H1 (cell line): ENCODE data around the gene LRRC27. TPM values are rescaled to one million over a fixed set of nuclear protein-coding genes. Genes with fewer than 3 reads are reported as not detected.

Experiments
- CTCF ChIA-PET: fragments of 300-600 bp; sonication (Branson Sonifier 250); formaldehyde crosslinking; loops from one replicate; lab custom pipeline; 2021; ENCODE audit not compliant: partially characterized antibody; lab: Charles Lee
- POLR2A ChIA-PET: fragments of 300-600 bp; sonication (Branson Sonifier 250); formaldehyde crosslinking; loops from one replicate; lab custom pipeline; 2021; ENCODE audit warnings: inconsistent platforms; ENCODE audit not compliant: partially characterized antibody; lab: Charles Lee
- DNase-seq, 2 experiments: peaks; one replicate each; pipeline versions ENCODE4 v3.0.0 to v3.0.0-alpha.2; 2010 to 2022; ENCODE audit warnings: low spot score in 2 of 2, low read depth in 1 of 2, mixed read lengths in 1 of 2
- FAIRE-seq: peaks from 2 replicates; lab custom pipeline; 2011; peaks lifted over from hg19 to GRCh38; lab: Jason Lieb, UNC
- H2AFZ ChIP-seq: 2 replicates; pipeline ENCODE4 v1.8.1; 2012; ENCODE audit warnings: low read length, inconsistent platforms
- H2AK5ac ChIP-seq: 2 replicates; pipeline ENCODE4 v1.6.1; 2013; ENCODE audit warnings: low read depth, low read length
- H2BK120ac ChIP-seq: replicated peaks from 2 replicates; pipeline ENCODE3; 2013; ENCODE audit warnings: low read depth, low read length, inconsistent platforms
- H2BK12ac ChIP-seq: 2 replicates; pipeline ENCODE4 v1.6.1; 2013; ENCODE audit warnings: low read depth, low read length
- H2BK15ac ChIP-seq: 2 replicates; pipeline ENCODE4 v1.6.1; 2013; ENCODE audit warnings: low read length
- H2BK20ac ChIP-seq: 2 replicates; pipeline ENCODE4 v1.6.1; 2013; ENCODE audit warnings: low read length
- H2BK5ac ChIP-seq: 2 replicates; pipeline ENCODE4 v1.6.1; 2013; ENCODE audit warnings: low read depth, low read length
- H3K14ac ChIP-seq: 2 replicates; pipeline ENCODE4 v1.6.1; 2013; ENCODE audit warnings: inconsistent platforms; ENCODE audit not compliant: insufficient read length
- H3K18ac ChIP-seq: 2 replicates; pipeline ENCODE4 v1.6.1; 2013; ENCODE audit warnings: low read length; ENCODE audit errors: extremely low read depth
- H3K23ac ChIP-seq: 2 replicates; pipeline ENCODE4 v1.6.1; 2013; ENCODE audit warnings: inconsistent platforms; ENCODE audit not compliant: insufficient read length
- H3K23me2 ChIP-seq: 2 replicates; pipeline ENCODE4 v1.6.1; 2013; ENCODE audit warnings: low read depth, low read length
- H3K27ac ChIP-seq: 2 replicates; pipeline ENCODE4 v1.6.1; 2011; ENCODE audit warnings: low read depth, low read length, inconsistent platforms
- H3K27me3 ChIP-seq, 4 experiments: replicated peaks in 1 of 4; 1 replicate in 1 of 4; 2 replicates in 3 of 4; pipeline versions ENCODE4 v1.6.1 to v1.8.1; 2011 to 2013; ENCODE audit warnings: low read length in 3 of 4, mild to moderate bottlenecking in 3 of 4, inconsistent platforms in 2 of 4, mixed read lengths in 2 of 4, moderate library complexity in 1 of 4; ENCODE audit not compliant: control insufficient read depth in 3 of 4, insufficient read depth in 3 of 4; ENCODE audit errors: extremely low read depth in 1 of 4
- H3K36me3 ChIP-seq, 4 experiments: 2 replicates each; pipeline versions ENCODE4 v1.6.1 to v1.8.1; 2011 to 2013; ENCODE audit warnings: mild to moderate bottlenecking in 4 of 4, low read length in 3 of 4, moderate library complexity in 2 of 4, control low read depth in 1 of 4, inconsistent platforms in 1 of 4; ENCODE audit not compliant: insufficient read depth in 4 of 4, control insufficient read depth in 2 of 4
- H3K4ac ChIP-seq: replicated peaks from 2 replicates; pipeline ENCODE3; 2013; ENCODE audit warnings: low read length, low read depth, mixed read lengths, inconsistent platforms; ENCODE audit not compliant: insufficient read length
- H3K4me1 ChIP-seq, 4 experiments: replicated peaks in 1 of 4; 1 replicate in 1 of 4; 2 replicates in 3 of 4; pipeline versions ENCODE4 v1.6.1 to v1.8.1; 2011 to 2013; ENCODE audit warnings: low read length in 3 of 4, inconsistent platforms in 2 of 4, mixed read lengths in 1 of 4; ENCODE audit not compliant: insufficient read depth in 4 of 4, control insufficient read depth in 3 of 4
- H3K4me2 ChIP-seq, 2 experiments: 2 replicates each; pipeline versions ENCODE4 v1.6.1 to v1.8.1; 2011 to 2013; ENCODE audit warnings: low read depth in 2 of 2, low read length in 2 of 2, control low read depth in 1 of 2, inconsistent platforms in 1 of 2, mild to moderate bottlenecking in 1 of 2; ENCODE audit not compliant: insufficient read depth in 1 of 2
- H3K4me3 ChIP-seq, 4 experiments: fragments of 200-600, 300-600 bp in 1 of 4; sonication (generic), shearing (Covaris generic), sonication (Bioruptor Twin) in 1 of 4; 2 replicates each; pipeline versions ENCODE4 v1.5.1 to v1.8.1; 2011 to 2016; ENCODE audit warnings: low read length in 4 of 4, low read depth in 3 of 4, control low read depth in 2 of 4, inconsistent platforms in 2 of 4, mild to moderate bottlenecking in 2 of 4, mixed read lengths in 1 of 4, moderate library complexity in 1 of 4; ENCODE audit not compliant: insufficient read depth in 2 of 4; ENCODE audit errors: extremely low read depth in 1 of 4
- H3K56ac ChIP-seq: replicated peaks from 2 replicates; pipeline ENCODE3; 2013; ENCODE audit warnings: low read depth, mild to moderate bottlenecking, mixed read lengths, low read length, inconsistent platforms; ENCODE audit not compliant: insufficient read length
- H3K79me1 ChIP-seq: 2 replicates; pipeline ENCODE4 v1.6.1; 2013; ENCODE audit warnings: low read depth, low read length, control low read depth
- H3K79me2 ChIP-seq, 2 experiments: 2 replicates each; pipeline versions ENCODE4 v1.6.1 to v1.8.1; 2012 to 2013; ENCODE audit warnings: low read length in 2 of 2, mild to moderate bottlenecking in 2 of 2, inconsistent platforms in 1 of 2; ENCODE audit not compliant: insufficient read depth in 2 of 2, control insufficient read depth in 1 of 2
- H3K9ac ChIP-seq, 4 experiments: replicated peaks in 1 of 4; 1 replicate in 1 of 4; 2 replicates in 3 of 4; pipeline versions ENCODE4 v1.6.1 to v1.8.1; 2011 to 2013; ENCODE audit warnings: low read depth in 3 of 4, low read length in 3 of 4, control low read depth in 2 of 4, mild to moderate bottlenecking in 2 of 4, moderate library complexity in 2 of 4, inconsistent platforms in 1 of 4; ENCODE audit errors: extremely low read depth in 1 of 4
- H3K9me3 ChIP-seq, 2 experiments: 2 replicates each; pipeline versions ENCODE4 v1.6.1 to v1.8.1; 2012 to 2013; ENCODE audit warnings: mild to moderate bottlenecking in 2 of 2, moderate library complexity in 2 of 2, control low read depth in 1 of 2, inconsistent platforms in 1 of 2, low read depth in 1 of 2, low read length in 1 of 2, mixed read lengths in 1 of 2; ENCODE audit not compliant: insufficient read depth in 2 of 2
- H4K20me1 ChIP-seq, 2 experiments: replicated peaks in 1 of 2; 2 replicates each; pipeline versions ENCODE3 to v1.8.1; 2011 to 2013; ENCODE audit warnings: inconsistent platforms in 2 of 2, low read length in 2 of 2, mild to moderate bottlenecking in 1 of 2; ENCODE audit not compliant: insufficient read depth in 2 of 2, control insufficient read depth in 1 of 2
- H4K5ac ChIP-seq: 2 replicates; pipeline ENCODE4 v1.6.1; 2013; ENCODE audit warnings: low read length, low read depth, mixed read lengths, inconsistent platforms; ENCODE audit not compliant: insufficient read length
- H4K8ac ChIP-seq: 2 replicates; pipeline ENCODE4 v1.8.0; 2013; ENCODE audit warnings: mild to moderate bottlenecking, moderate library complexity, low read length, inconsistent platforms; ENCODE audit not compliant: insufficient read depth; ENCODE audit errors: extremely low read depth
- H4K91ac ChIP-seq: replicated peaks from 2 replicates; pipeline ENCODE3; 2013; ENCODE audit warnings: low read length, mixed read lengths, inconsistent platforms; ENCODE audit not compliant: insufficient read length
- ASH2L ChIP-seq: fragments of 200-600, 300-600 bp; sonication (generic); IDR thresholded peaks from one replicate; pipeline ENCODE4 v1.7.1; 2017; ENCODE audit warnings: low read length
- BRCA1 ChIP-seq: IDR thresholded peaks from 2 replicates; pipeline ENCODE4 v1.6.1; 2012; ENCODE audit warnings: low read depth, low read length, improper control_type of control experiment
- CBX8 ChIP-seq: fragments of 300-800, 300-1000 bp; sonication (generic); IDR thresholded peaks from 2 replicates; pipeline ENCODE4 v1.7.1; 2016; ENCODE audit warnings: low read depth, low read length, borderline replicate concordance
- CTBP2 ChIP-seq: IDR thresholded peaks from 2 replicates; pipeline ENCODE4 v1.7.0; 2011; ENCODE audit warnings: borderline replicate concordance, mild to moderate bottlenecking, moderate library complexity, mixed read lengths, low read length; ENCODE audit not compliant: insufficient read depth, insufficient read length
- FOSL1 ChIP-seq: IDR thresholded peaks from 2 replicates; pipeline ENCODE4 v1.6.1; 2011; ENCODE audit warnings: mild to moderate bottlenecking, low read depth, low read length, moderate library complexity; ENCODE audit not compliant: insufficient read depth
- GABPA ChIP-seq: IDR thresholded peaks from 2 replicates; pipeline ENCODE4 v1.6.1; 2011; ENCODE audit warnings: mild to moderate bottlenecking, low read length, moderate library complexity, borderline replicate concordance; ENCODE audit not compliant: insufficient read depth
- HDAC6 ChIP-seq: IDR thresholded peaks from one replicate; pipeline ENCODE4 v1.7.1; 2012; ENCODE audit warnings: low read depth, mild to moderate bottlenecking, inconsistent platforms, low read length, moderate library complexity
- NANOG ChIP-seq: IDR thresholded peaks from 2 replicates; pipeline ENCODE4 v1.6.1; 2011; ENCODE audit warnings: low read length, low read depth, mild to moderate bottlenecking, inconsistent platforms; ENCODE audit not compliant: insufficient read depth, poor library complexity, severe bottlenecking
- SP4 ChIP-seq: IDR thresholded peaks from 2 replicates; pipeline ENCODE4 v1.6.1; 2012; ENCODE audit warnings: low read length, inconsistent platforms
- TAF7 ChIP-seq: optimal IDR thresholded peaks from 2 replicates; pipeline ENCODE3; 2011; ENCODE audit warnings: low read depth, mild to moderate bottlenecking, inconsistent platforms, low read length, moderate library complexity, borderline replicate concordance
- TBP ChIP-seq: IDR thresholded peaks from 2 replicates; pipeline ENCODE4 v1.6.1; 2011; ENCODE audit warnings: low read depth, low read length, improper control_type of control experiment
- TEAD4 ChIP-seq: IDR thresholded peaks from 2 replicates; pipeline ENCODE4 v1.6.1; 2012; ENCODE audit warnings: low read depth, low read length, inconsistent platforms, mixed read lengths
- YY1 ChIP-seq: IDR thresholded peaks from 2 replicates; pipeline ENCODE4 v1.6.1; 2011; ENCODE audit warnings: low read depth, mild to moderate bottlenecking, low read length
- WGBS, 2 experiments: shearing (Covaris generic) in 1 of 2; methylation state at CpG; one replicate each; pipeline versions ENCODE4 v1.1.6 to v1.1.7; 2013 to 2015; ENCODE audit warnings: low lambda C conversion rate in 2 of 2, mixed read lengths in 2 of 2, inconsistent platforms in 1 of 2, low coverage in 1 of 2, missing lambda C conversion rate in 1 of 2; ENCODE audit not compliant: insufficient replicate concordance in 2 of 2, insufficient coverage in 1 of 2, insufficient read length in 1 of 2; ENCODE audit errors: extremely low coverage in 1 of 2, missing lambda C conversion rate in 1 of 2; 5-methylcytosine and 5-hydroxymethylcytosine counted together
- polyA plus RNA-seq, 7 experiments: library from polyadenylated mRNA; depleted of rRNA in 3 of 7; stranded (reverse) in 5 of 7; unstranded in 2 of 7; fragments of >200 nt in 5 of 7; fragments of 200-250 nt in 2 of 7; gene quantifications; 1 replicate in 5 of 7; 2 replicates in 1 of 7; 4 replicates in 1 of 7; pipeline versions ENCODE4 v1.2.1 to v1.2.3, GENCODE V29; 2011 to 2013; ENCODE audit warnings: missing spikeins in 2 of 7, mixed read lengths in 2 of 7
- total RNA-seq: library from RNA; stranded (reverse); fragmentation: NEBNext Ultra II Directional; extraction: Animal tissue kit (Norgen Biotek cat#: 25700); gene quantifications from 2 replicates; pipeline ENCODE4 v1.2.1, GENCODE V29; 2021
- TF ChIP-seq, protein P1 (sequence below): IDR thresholded peaks from 2 replicates; pipeline ENCODE4 v1.6.1; 2012; ENCODE audit warnings: inconsistent platforms

LRRC27 gene
- total and polyA plus RNA-seq, 2 of the 8 experiments (the other 6 are each of a cell fraction or from before 2014, with no cell fraction given): 1.2 to 3.8 TPM

DNA sequence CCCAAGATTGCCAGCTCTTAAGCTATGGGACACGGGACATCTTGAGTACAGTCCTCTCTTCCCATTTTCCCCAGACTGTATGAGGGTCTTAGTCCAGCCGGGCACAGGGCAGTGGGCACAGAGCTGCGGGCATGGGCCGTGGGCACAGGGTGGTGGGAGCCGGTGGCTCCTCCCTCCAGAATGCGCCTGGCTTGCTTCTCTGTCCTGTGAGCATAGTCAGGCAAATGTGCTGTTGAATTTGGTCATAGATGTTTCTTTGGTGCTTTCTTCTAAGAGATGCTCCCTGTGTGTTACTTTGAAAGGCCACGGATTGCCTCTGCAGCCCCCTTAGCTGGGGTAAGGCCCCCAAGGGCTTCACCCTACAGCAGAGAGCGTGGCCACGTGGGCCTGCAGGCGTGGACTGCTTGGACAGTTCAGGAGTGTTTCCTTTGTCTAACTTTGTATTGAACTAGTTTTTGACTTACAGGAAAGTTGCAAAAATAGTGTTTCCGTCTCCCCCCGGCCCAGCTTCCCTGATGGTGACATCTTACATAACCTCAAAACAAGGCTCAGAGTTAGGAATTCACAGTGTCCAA, 24.7 kb downstream of the LRRC27 start:
- Histone ChIP-seq H3K4me2 (no peak overlapping the region), H4K5ac (no peak overlapping the region), H3K27ac (no peak overlapping the region), H3K9me3 (no peaks in the 10 kb centered on the region; a peak in 1 of 4 replicates), H4K91ac (no peak overlapping the region), H3K36me3 (no peaks in the 10 kb centered on the region), H2BK15ac (no peak overlapping the region), H3K23me2 (no peaks in the 10 kb centered on the region), H3K56ac (no peak overlapping the region), H3K18ac (no peak overlapping the region), H2BK12ac (no peak overlapping the region), H2AFZ (no peak overlapping the region), H3K4ac (no peak overlapping the region), H3K79me2 (no peaks in the 10 kb centered on the region), H2BK20ac (no peak overlapping the region), H2BK5ac (no peak overlapping the region), H3K14ac (no peak overlapping the region), H3K79me1 (no peaks in the 10 kb centered on the region), H4K8ac (no peak overlapping the region), H3K4me1 (0 out of 7 replicates have a peak, but pooled peaks cover 0 to 3% (median 0%) of the 10 kb centered on the region in 4 experiments), H4K20me1 (no peaks in the 10 kb centered on the region), H3K27me3 (no peaks in the 10 kb centered on the region), H3K9ac (no peak overlapping the region), H2BK120ac (no peak overlapping the region), H2AK5ac (no peak overlapping the region), H3K23ac (no peak overlapping the region), H3K4me3 (no peak overlapping the region)
- DNase-seq (no peak), FAIRE-seq (no peak)
- whole genome bisulfite sequencing, 2 experiments: 89% methylated on average over 12 of the region's 12 CpGs; no CpG with 5 or more reads in 1 of the 2 experiments
- ChIA-PET POLR2A (no interaction called here), CTCF (interaction anchor here (0.9 to 1.8 kb wide), 8 partner anchors 15 to 153 kb away, joined by 3 to 6 read pairs (median 3); no protein-coding TSS in a partner anchor)
- TF ChIP-seq, protein P1, sequence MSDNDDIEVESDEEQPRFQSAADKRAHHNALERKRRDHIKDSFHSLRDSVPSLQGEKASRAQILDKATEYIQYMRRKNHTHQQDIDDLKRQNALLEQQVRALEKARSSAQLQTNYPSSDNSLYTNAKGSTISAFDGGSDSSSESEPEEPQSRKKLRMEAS: no peak
- TF ChIP-seq BRCA1: no peak
- TF ChIP-seq CBX8: no peak
- no peak for TF ChIP-seq CTBP2
- no peak for TF ChIP-seq SP4
- TF ChIP-seq FOSL1: no peak
- no peak for TF ChIP-seq GABPA
- TF ChIP-seq TAF7: no peak
- TF ChIP-seq TEAD4: no peak
- TF ChIP-seq NANOG: no peak
- no peak for TF ChIP-seq TBP
- TF ChIP-seq YY1: no peak
- no peak for TF ChIP-seq ASH2L
- no peak for TF ChIP-seq HDAC6
